Aorta (tissue), 5 donors: ENCODE data around the gene FUT4. TPM values are rescaled to one million over a fixed set of nuclear protein-coding genes. Genes with fewer than 3 reads are reported as not detected.

Experiments
- ATAC-seq: fragments of 200-7000 bp; cut with Tn5 transposase; one replicate; pipeline ENCODE4 v1.9.1; 2022; ENCODE audit warnings: moderate library complexity; ENCODE audit not compliant: low FRiP score
- DNase-seq, 2 donors: peaks; one replicate each; pipeline ENCODE4 v3.0.0-alpha.2; 2020
- H3K27ac ChIP-seq, 2 donors: one replicate each; pipeline ENCODE4 v1.5.1; 2013; ENCODE audit warnings: low read length in 2 of 2, mild to moderate bottlenecking in 2 of 2, moderate library complexity in 2 of 2, control low read depth in 1 of 2, inconsistent platforms in 1 of 2, low read depth in 1 of 2
- H3K27me3 ChIP-seq, 2 donors: one replicate each; pipeline ENCODE4 v1.6.1; 2013; ENCODE audit warnings: control low read depth in 1 of 2, low read length in 1 of 2, mild to moderate bottlenecking in 1 of 2, moderate library complexity in 1 of 2; ENCODE audit not compliant: insufficient read depth in 2 of 2, control insufficient read depth in 1 of 2
- H3K36me3 ChIP-seq, 2 donors: one replicate each; pipeline ENCODE4 v1.6.1; 2013; ENCODE audit warnings: control low read depth in 1 of 2, low read length in 1 of 2, mild to moderate bottlenecking in 1 of 2; ENCODE audit not compliant: insufficient read depth in 2 of 2, control insufficient read depth in 1 of 2
- H3K4me1 ChIP-seq, 2 donors: one replicate each; pipeline ENCODE4 v1.6.1; 2013; ENCODE audit warnings: low read length in 2 of 2, control low read depth in 1 of 2, mild to moderate bottlenecking in 1 of 2, moderate library complexity in 1 of 2; ENCODE audit not compliant: insufficient read depth in 2 of 2, control insufficient read depth in 1 of 2
- H3K4me3 ChIP-seq, 2 donors: one replicate each; pipeline ENCODE4 v1.5.1; 2013; ENCODE audit warnings: low read length in 2 of 2, control low read depth in 1 of 2, mild to moderate bottlenecking in 1 of 2
- H3K9me3 ChIP-seq: one replicate; pipeline ENCODE4 v1.6.1; 2013; ENCODE audit warnings: mild to moderate bottlenecking, low read length; ENCODE audit not compliant: control insufficient read depth
- WGBS, 2 donors: extraction: QIAGEN DNeasy Blood & Tissue Kit; methylation state at CpG; one replicate each; pipeline ENCODE4 v1.1.7; 2013; 5-methylcytosine and 5-hydroxymethylcytosine counted together
- intact Hi-C, 2 donors: fragments of 100-400 bp; cut with DNase I; formaldehyde crosslinking; loops; one replicate each; pipeline versions ENCODE4 v1.14.2 to v1.15.0; 2022
- polyA plus RNA-seq, 2 donors: library from polyadenylated mRNA; stranded (reverse); fragments of 200-250 nt; gene quantifications; one replicate each; pipeline ENCODE4 v1.2.3, GENCODE V29; 2013
- total RNA-seq, 2 donors: library from RNA; stranded (reverse); fragmentation: NEBNext Ultra II Directional; extraction: Animal tissue kit (Norgen Biotek cat#: 25700); gene quantifications; one replicate each; pipeline ENCODE4 v1.2.1, GENCODE V29; 2021
- donor health status: healthy with polysubstance abuse.
- donor health status: Bipolar disorder and iron deficiency.
- donor health status: DM: no; HTN: no; CAD: no.
- donor health status: DM: no; HTN: no; CAD: no.
- donor health status: DM: yes; HTN: yes; CAD: no.

The FUT4 gene
- total and polyA plus RNA-seq, 4 donors = 2.6 to 9.7 (median 6.3) TPM

DNA sequence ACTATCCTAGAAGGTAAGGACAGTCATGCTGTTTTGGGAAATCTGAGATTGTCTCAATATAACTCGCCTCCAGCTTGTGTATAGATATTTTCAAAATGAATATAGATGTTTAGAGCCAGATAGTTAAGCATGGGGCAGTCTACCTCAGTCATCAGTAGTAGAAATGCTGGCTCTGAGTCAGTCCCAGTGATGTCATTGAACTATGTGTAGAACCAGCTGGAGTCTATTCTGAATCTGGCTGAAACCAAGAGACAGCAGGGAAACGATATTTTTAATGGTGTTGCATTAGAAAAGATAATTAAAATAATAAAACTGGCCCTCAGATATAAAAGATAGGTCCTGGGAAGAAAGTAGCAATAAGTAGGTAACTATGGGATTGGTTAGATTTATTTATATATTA lies 49.3 kb downstream of the FUT4 start:
- intact Hi-C loops = no loop called here
- H3K27me3 ChIP-seq = no peaks in the 10 kb centered on the region
- DNase-seq = no peak
- peaks cover 4 to 10% of the 10 kb centered on the region in 2 donors for H3K36me3 ChIP-seq
- H3K9me3 ChIP-seq = no peaks in the 10 kb centered on the region
- no peak for ATAC-seq
- 59 to 73% methylated on average over 2 of the region's 2 CpGs for WGBS, 2 donors
- no peak overlapping the region for H3K4me3 ChIP-seq
- H3K4me1 ChIP-seq = no peaks in the 10 kb centered on the region
- no peak overlapping the region for H3K27ac ChIP-seq

DNA sequence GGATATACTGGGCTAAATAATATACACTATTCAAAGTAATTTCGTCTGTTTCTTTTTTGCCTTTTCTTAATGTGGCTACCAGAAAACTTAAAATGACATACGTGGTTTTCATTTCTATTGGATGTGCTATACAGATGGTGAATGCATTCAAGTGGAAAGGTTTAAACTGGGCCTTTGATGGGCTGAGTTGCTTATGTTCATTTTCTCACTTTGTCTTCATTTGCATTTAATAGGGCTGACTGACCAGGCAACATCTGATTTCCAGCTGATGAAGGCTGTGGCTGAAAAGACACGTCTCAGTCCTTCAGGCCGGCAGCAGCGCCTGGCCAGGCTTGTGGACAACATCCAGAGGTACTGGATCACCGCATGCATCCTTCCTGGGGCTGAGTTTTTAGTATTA lies 51.4 kb downstream of the FUT4 start:
- Histone ChIP-seq H3K27me3 (no peaks in the 10 kb centered on the region), H3K9me3 (no peaks in the 10 kb centered on the region), H3K36me3 (peaks cover 4 to 8% of the 10 kb centered on the region in 2 donors), H3K27ac (no peak overlapping the region), H3K4me1 (no peaks in the 10 kb centered on the region), H3K4me3 (no peak overlapping the region)
- 91 to 93% methylated on average over 6 of the region's 6 CpGs for WGBS, 2 donors
- DNase-seq (no peak), ATAC-seq (no peak)
- intact Hi-C loops = no loop called here

DNA sequence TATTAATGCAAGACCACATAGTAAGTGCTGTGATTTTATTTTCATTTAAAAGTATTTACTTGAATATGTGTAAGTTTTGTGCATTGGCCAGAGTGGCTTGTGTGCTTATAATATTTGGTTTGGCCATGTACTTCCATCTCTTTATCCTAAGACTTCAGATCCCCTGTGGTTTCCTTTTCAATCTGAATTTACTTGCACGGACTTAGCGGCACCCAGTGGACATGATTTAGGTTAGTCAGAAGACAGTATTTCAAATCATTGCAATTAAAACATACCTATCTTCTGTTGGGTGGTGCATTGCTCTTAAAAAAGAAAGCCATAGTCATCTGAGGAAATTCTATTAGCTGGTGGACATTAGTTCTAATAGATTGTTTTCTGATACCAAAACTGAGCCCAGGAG lies 54.2 kb downstream of the FUT4 start:
- DNase-seq = no peak
- H3K4me3 ChIP-seq = no peak overlapping the region
- no peak overlapping the region for H3K27ac ChIP-seq
- H3K4me1 ChIP-seq = no peaks in the 10 kb centered on the region
- no peaks in the 10 kb centered on the region for H3K27me3 ChIP-seq
- no peaks in the 10 kb centered on the region for H3K9me3 ChIP-seq
- ATAC-seq = no peak
- 10 to 15% methylated on average over 2 of the region's 2 CpGs for whole genome bisulfite sequencing, 2 donors
- peaks cover 0 to 2% of the 10 kb centered on the region in 2 donors for H3K36me3 ChIP-seq
- intact Hi-C loops = no loop called here

Other genes with a start within 250 kb of the FUT4 start
- not detected for gene IZUMO1R, start 239.3 kb upstream of the FUT4 start, total RNA-seq
- gene IZUMO1R, start 239.3 kb upstream of the FUT4 start, polyA plus RNA-seq = not detected
- under 1 TPM in 1 of 2 donors, not detected in 1; 0.15 TPM for gene GPR83, start 142.5 kb upstream of the FUT4 start, total RNA-seq
- gene GPR83, start 142.5 kb upstream of the FUT4 start, polyA plus RNA-seq = not detected
- 10 to 100 TPM; 16.0 to 27.9 TPM for gene MRE11, start 50.1 kb upstream of the FUT4 start, total RNA-seq
- 1 to 10 TPM; 3.4 to 5.0 TPM for gene MRE11, start 50.1 kb upstream of the FUT4 start, polyA plus RNA-seq
- 10 to 100 TPM; 12.6 to 14.4 TPM for gene ANKRD49, start 49.9 kb upstream of the FUT4 start, total RNA-seq
- 10 to 100 TPM in 1 of 2 donors, 1 to 10 TPM in 1; 8.8 to 26.1 TPM for gene ANKRD49, start 49.9 kb upstream of the FUT4 start, polyA plus RNA-seq
- gene C11orf97, start 31.5 kb upstream of the FUT4 start, total RNA-seq = not detected
- gene C11orf97, start 31.5 kb upstream of the FUT4 start, polyA plus RNA-seq = not detected
- gene PIWIL4, start 23.4 kb downstream of the FUT4 start, total RNA-seq = 1 to 10 TPM; 5.6 to 5.9 TPM
- 10 to 100 TPM in 1 of 2 donors, 1 to 10 TPM in 1; 2.8 to 12.9 TPM for gene PIWIL4, start 23.4 kb downstream of the FUT4 start, polyA plus RNA-seq
- gene AMOTL1, start 224.4 kb downstream of the FUT4 start, total RNA-seq = 10 to 100 TPM; 66.2 to 78.5 TPM
- 10 to 100 TPM; 12.5 to 13.0 TPM for gene AMOTL1, start 224.4 kb downstream of the FUT4 start, polyA plus RNA-seq